ENCODE data around the gene POPDC2.

Gene POPDC2

GRCh38 chr3:119645813-119646212, 14.6 kb downstream of the POPDC2 start:
- no peak overlapping the region for H3K9ac ChIP-seq (ENCODE audit: low read depth, low read length)
- no peak overlapping the region for H2AFZ ChIP-seq (ENCODE audit: low read depth, low read length)
- H3K4me1 ChIP-seq (ENCODE audit: insufficient read depth, low read length): no peaks in the 10 kb centered on the region
- DNase-seq: no peak
- H3K27ac ChIP-seq (ENCODE audit: low read length): no peak overlapping the region
- H3K36me3 ChIP-seq (ENCODE audit: insufficient read depth, low read length): no peaks in the 10 kb centered on the region
- no peaks in the 10 kb centered on the region for H4K20me1 ChIP-seq (ENCODE audit: insufficient read depth, low read length)
- no peak for ATAC-seq (ENCODE audit: insufficient read depth, low read depth)
- H3K27me3 ChIP-seq (ENCODE audit: insufficient read depth, low read length, poor library complexity): no peaks in the 10 kb centered on the region
- no peaks in the 10 kb centered on the region for H3K9me3 ChIP-seq (ENCODE audit: insufficient read depth, low read length, severe bottlenecking)
- no peaks in the 10 kb centered on the region for H3K79me2 ChIP-seq (ENCODE audit: insufficient read depth, low read length)
- TF ChIP-seq EZH2 (IDR thresholded peaks at IDR 0.05; ENCODE audit: borderline replicate concordance, low read depth, low read length, severe bottlenecking) (no peak), CTCF (IDR thresholded peaks at IDR 0.05; ENCODE audit: borderline replicate concordance, extremely low read depth, low read length, poor library complexity, severe bottlenecking) (no peak)
- H3K4me3 ChIP-seq (ENCODE audit: low read depth in 1 of 2, low read length in 2 of 2): no peak overlapping the region
- H3K4me2 ChIP-seq (ENCODE audit: insufficient read depth, low read length): no peak overlapping the region

- no peak for TF ChIP-seq EZH2 (IDR thresholded peaks at IDR 0.05; ENCODE audit: borderline replicate concordance, low read depth, low read length, severe bottlenecking)
- no peak for TF ChIP-seq CTCF (IDR thresholded peaks at IDR 0.05; ENCODE audit: borderline replicate concordance, extremely low read depth, low read length, poor library complexity, severe bottlenecking)
- Histone ChIP-seq H3K36me3 (ENCODE audit: insufficient read depth, low read length) (no peaks in the 10 kb centered on the region), H3K4me2 (ENCODE audit: insufficient read depth, low read length) (no peak overlapping the region), H3K4me1 (ENCODE audit: insufficient read depth, low read length) (peaks cover under 1% of the 10 kb centered on the region; the same call in 1 of the 2 replicates), H3K27ac (ENCODE audit: low read length) (no peak overlapping the region), H4K20me1 (ENCODE audit: insufficient read depth, low read length) (no peaks in the 10 kb centered on the region), H2AFZ (ENCODE audit: low read depth, low read length) (no peak overlapping the region), H3K4me3 (ENCODE audit: low read depth in 1 of 2, low read length in 2 of 2) (no peak overlapping the region), H3K9me3 (ENCODE audit: insufficient read depth, low read length, severe bottlenecking) (no peaks in the 10 kb centered on the region), H3K79me2 (ENCODE audit: insufficient read depth, low read length) (no peaks in the 10 kb centered on the region), H3K27me3 (ENCODE audit: insufficient read depth, low read length, poor library complexity) (no peaks in the 10 kb centered on the region), H3K9ac (ENCODE audit: low read depth, low read length) (no peak overlapping the region)
- DNase-seq (no peak), ATAC-seq (ENCODE audit: insufficient read depth, low read depth) (no peak)
Measured at GRCh38 chr3:119644481-119644880, 15.9 kb downstream of the POPDC2 start.

GRCh38 chr3:119643528-119643927, 16.9 kb downstream of the POPDC2 start:
- H3K4me2 ChIP-seq (ENCODE audit: insufficient read depth, low read length): no peak overlapping the region
- H4K20me1 ChIP-seq (ENCODE audit: insufficient read depth, low read length): no peaks in the 10 kb centered on the region
- ATAC-seq (ENCODE audit: insufficient read depth, low read depth): no peak
- H2AFZ ChIP-seq (ENCODE audit: low read depth, low read length): no peak overlapping the region
- TF ChIP-seq CTCF (IDR thresholded peaks at IDR 0.05; ENCODE audit: borderline replicate concordance, extremely low read depth, low read length, poor library complexity, severe bottlenecking) (no peak), EZH2 (IDR thresholded peaks at IDR 0.05; ENCODE audit: borderline replicate concordance, low read depth, low read length, severe bottlenecking) (no peak)
- peaks cover 10% of the 10 kb centered on the region for H3K4me1 ChIP-seq (ENCODE audit: insufficient read depth, low read length)
- no peaks in the 10 kb centered on the region for H3K27me3 ChIP-seq (ENCODE audit: insufficient read depth, low read length, poor library complexity)
- H3K9ac ChIP-seq (ENCODE audit: low read depth, low read length): no peak overlapping the region
- no peak overlapping the region for H3K27ac ChIP-seq (ENCODE audit: low read length)
- no peak overlapping the region for H3K4me3 ChIP-seq (ENCODE audit: low read depth in 1 of 2, low read length in 2 of 2)
- H3K36me3 ChIP-seq (ENCODE audit: insufficient read depth, low read length): no peaks in the 10 kb centered on the region
- no peak for DNase-seq
- H3K9me3 ChIP-seq (ENCODE audit: insufficient read depth, low read length, severe bottlenecking): no peaks in the 10 kb centered on the region
- no peaks in the 10 kb centered on the region for H3K79me2 ChIP-seq (ENCODE audit: insufficient read depth, low read length)
